ENCODE measurements around the gene FBXO24.
A peak's percentile ranks its signal among the peaks of the same experiment; 100 is the strongest.

- TF ChIP-seq POLR2AphosphoS5 (IDR thresholded peaks at IDR 0.05) (peak; percentile 33 to 64 (median 60)), CTCF (IDR thresholded peaks at IDR 0.05) (no peak), POLR2A (IDR thresholded peaks at IDR 0.05) (peak; percentile 57)
Measured at GRCh38 chr7:100546129-100546925, 39.8 kb upstream of the FBXO24 start.
